AG09319 (cell line): Measurements from ENCODE around the gene PCGF5.
"Not testable (repeated sequence)": the region's sequence is repeated elsewhere in the genome, so short reads cannot be mapped to it uniquely, and the experiment has no call there.

Source experiments
- DNase-seq: peaks from one replicate; pipeline ENCODE4 v3.0.0-alpha.2; 2010; ENCODE audit warnings: low read depth; ENCODE audit errors: extremely low read depth
- TF ChIP-seq, protein P1 (sequence below): IDR thresholded peaks from 2 replicates; pipeline ENCODE4 v1.5.1; 2011; ENCODE audit warnings: low read depth, mild to moderate bottlenecking, inconsistent platforms, low read length, moderate library complexity

PCGF5 gene

GRCh38 chr10:91251430-91252056 is 31.1 kb downstream of the PCGF5 start:
- peak; percentile 10 for DNase-seq
- TF ChIP-seq, protein P1, sequence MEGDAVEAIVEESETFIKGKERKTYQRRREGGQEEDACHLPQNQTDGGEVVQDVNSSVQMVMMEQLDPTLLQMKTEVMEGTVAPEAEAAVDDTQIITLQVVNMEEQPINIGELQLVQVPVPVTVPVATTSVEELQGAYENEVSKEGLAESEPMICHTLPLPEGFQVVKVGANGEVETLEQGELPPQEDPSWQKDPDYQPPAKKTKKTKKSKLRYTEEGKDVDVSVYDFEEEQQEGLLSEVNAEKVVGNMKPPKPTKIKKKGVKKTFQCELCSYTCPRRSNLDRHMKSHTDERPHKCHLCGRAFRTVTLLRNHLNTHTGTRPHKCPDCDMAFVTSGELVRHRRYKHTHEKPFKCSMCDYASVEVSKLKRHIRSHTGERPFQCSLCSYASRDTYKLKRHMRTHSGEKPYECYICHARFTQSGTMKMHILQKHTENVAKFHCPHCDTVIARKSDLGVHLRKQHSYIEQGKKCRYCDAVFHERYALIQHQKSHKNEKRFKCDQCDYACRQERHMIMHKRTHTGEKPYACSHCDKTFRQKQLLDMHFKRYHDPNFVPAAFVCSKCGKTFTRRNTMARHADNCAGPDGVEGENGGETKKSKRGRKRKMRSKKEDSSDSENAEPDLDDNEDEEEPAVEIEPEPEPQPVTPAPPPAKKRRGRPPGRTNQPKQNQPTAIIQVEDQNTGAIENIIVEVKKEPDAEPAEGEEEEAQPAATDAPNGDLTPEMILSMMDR = peak; percentile 85

- DNase-seq = no peak
- TF ChIP-seq, protein P1 = no peak
These were observed 32.8 kb downstream of the PCGF5 start for GRCh38 chr10:91253300-91253699.

GRCh38 chr10:91257310-91257709 is 36.8 kb downstream of the PCGF5 start:
- no peak for DNase-seq
- TF ChIP-seq, protein P1 = no peak

DNA sequence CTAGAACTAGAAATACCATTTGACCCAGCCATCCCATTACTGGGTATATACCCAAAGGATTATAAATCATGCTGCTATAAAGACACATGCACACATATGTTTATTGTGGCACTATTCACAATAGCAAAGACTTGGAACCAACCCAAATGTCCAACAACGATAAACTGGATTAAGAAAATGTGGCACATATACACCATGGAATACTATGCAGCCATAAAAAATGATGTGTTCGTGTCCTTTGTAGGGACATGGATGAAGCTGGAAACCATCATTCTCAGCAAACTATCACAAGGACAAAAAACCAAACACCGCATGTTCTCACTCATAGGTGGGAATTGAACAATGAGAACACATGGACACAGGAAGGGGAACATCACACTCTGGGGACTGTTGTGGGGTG is 40.0 kb downstream of the PCGF5 start:
- DNase-seq = not testable (repeated sequence)

DNA sequence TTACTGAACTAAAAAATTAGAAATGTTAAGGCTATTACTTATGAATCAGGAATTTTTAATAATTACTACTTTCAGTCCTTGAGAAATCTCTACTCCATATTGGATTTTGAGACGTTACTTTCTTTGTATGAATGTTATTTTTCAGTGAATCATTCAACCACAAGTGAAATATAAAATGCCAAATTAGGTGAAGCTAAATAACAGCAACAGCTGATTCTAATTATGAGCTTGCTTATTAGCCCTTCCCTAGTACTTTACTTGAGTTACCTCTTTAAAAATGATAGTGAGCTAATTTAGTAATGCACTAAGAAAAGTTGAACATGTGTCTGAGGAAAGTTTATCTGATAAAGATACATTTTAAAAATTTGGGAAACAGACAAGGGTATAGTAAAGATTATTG is 51.4 kb downstream of the PCGF5 start:
- TF ChIP-seq, protein P1 = no peak
- peak; percentile 56 for DNase-seq

GRCh38 chr10:91284486-91285090 is 64.1 kb downstream of the PCGF5 start:
- TF ChIP-seq, protein P1 = no peak

GRCh38 chr10:91286572-91286971 is 66.1 kb downstream of the PCGF5 start:
- no peak for DNase-seq

More at GRCh38 chr10:91284486-91285090, 64.1 kb downstream of the PCGF5 start:
- no peak for DNase-seq

More at GRCh38 chr10:91286572-91286971, 66.1 kb downstream of the PCGF5 start:
- TF ChIP-seq, protein P1 = no peak
